HUDEP-2 (cell line): Measurements from ENCODE around the gene TTC13.

Source experiments
- DNase-seq, 76 experiments: peaks; one replicate each; lab custom pipeline; 2025; ENCODE audit not compliant: unreplicated experiment in 76 of 76; lab: John Stamatoyannopoulos, UW

The TTC13 gene

DNA sequence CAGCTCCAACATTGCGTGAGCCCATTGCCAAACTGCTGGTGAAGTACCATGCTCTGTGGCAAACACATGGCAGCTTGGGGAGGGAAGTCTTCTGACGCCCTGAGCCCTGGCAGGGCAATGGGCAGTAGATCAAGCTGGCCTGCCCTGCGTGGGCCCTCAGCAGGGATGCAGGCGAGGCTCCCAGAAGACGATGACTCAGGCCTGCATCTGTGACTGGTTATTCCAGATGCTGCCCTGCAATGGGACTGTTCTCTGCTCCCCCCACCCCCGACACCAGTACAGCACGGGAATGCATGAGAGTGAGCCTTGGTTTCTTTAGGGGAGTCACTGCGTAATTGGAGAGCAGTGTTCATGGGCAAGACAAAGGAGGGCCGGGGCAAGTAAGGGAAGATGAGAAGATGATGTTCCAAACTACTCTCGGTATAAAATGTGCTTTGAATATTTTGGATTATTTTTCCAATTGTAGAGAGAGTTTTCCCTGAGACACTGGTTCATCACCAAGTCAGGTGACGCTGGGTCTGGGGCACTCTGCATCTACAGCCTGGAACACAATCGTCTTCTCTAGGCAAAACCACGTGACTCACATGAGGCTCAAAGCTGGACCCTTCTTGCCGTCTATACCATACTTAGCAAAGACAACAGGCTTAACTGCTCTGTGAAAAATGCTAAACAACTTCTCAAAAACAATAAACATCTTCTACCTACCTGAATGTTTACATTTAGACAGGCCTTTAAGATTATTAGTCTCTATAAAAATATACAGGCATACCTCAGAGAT is 101.3 kb downstream of the TTC13 start:
- no peak for DNase-seq

- DNase-seq: no peak
Measured at GRCh38 chr1:230876660-230877059, 102.0 kb downstream of the TTC13 start.

- no peak for DNase-seq
Measured at GRCh38 chr1:230875370-230875769, 103.3 kb downstream of the TTC13 start.

DNA sequence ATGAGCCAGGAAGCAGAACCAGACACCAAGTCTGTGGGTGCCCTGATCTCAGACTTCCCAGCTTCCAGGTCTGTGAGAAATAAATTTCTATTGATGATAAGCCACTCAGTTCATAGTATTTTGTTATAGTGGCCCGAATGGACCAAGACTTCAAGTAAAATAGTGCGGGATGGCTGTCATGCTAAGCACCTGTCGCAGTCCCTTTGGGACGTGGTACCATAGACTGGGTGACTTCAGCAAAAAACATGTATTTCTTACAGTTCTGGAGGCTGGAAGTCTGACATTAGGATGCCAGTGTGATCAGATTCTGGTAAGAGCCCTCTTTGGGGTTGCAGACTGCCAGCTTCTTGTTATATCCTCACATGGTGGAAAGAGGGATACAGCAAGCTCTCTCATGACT is 107.7 kb downstream of the TTC13 start:
- DNase-seq: no peak

DNA sequence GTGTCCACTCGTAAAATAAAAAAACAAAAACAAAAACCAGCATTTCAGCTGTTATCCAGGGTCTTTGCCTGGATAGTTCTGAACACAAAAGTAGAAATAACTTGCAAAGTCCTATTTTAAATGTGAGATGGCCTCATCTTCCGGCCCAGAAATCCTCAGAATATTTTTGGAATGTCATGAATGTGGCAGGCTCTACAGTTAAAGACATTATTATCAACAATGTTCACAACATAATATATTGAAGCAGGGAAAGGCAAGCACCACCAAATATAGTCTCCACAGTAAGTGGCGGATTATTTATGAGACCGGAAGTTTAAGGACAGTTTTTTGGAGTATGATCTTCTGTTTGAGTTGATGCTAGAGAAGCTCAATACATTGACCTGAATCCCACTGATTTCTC is 109.2 kb downstream of the TTC13 start:
- DNase-seq: peak in 2 of 76 experiments; percentile 45 to 55

- peak in 22 of 76 experiments; percentile 26 to 78 (median 50) for DNase-seq
Measured at GRCh38 chr1:230868736-230869385, 109.8 kb downstream of the TTC13 start.

GRCh38 chr1:230867903-230868735 is 110.5 kb downstream of the TTC13 start, which contains the start of gene C1orf198:
TSS of gene C1orf198 (minus strand) at chr1:230868521. CDS start at chr1:230868512, 9 bp downstream.
- DNase-seq: peak in 56 of 76 experiments; percentile 8 to 80 (median 58)

GRCh38 chr1:230867101-230867902 is 111.4 kb downstream of the TTC13 start:
- DNase-seq: peak in 2 of 76 experiments; percentile 15 to 43

DNA sequence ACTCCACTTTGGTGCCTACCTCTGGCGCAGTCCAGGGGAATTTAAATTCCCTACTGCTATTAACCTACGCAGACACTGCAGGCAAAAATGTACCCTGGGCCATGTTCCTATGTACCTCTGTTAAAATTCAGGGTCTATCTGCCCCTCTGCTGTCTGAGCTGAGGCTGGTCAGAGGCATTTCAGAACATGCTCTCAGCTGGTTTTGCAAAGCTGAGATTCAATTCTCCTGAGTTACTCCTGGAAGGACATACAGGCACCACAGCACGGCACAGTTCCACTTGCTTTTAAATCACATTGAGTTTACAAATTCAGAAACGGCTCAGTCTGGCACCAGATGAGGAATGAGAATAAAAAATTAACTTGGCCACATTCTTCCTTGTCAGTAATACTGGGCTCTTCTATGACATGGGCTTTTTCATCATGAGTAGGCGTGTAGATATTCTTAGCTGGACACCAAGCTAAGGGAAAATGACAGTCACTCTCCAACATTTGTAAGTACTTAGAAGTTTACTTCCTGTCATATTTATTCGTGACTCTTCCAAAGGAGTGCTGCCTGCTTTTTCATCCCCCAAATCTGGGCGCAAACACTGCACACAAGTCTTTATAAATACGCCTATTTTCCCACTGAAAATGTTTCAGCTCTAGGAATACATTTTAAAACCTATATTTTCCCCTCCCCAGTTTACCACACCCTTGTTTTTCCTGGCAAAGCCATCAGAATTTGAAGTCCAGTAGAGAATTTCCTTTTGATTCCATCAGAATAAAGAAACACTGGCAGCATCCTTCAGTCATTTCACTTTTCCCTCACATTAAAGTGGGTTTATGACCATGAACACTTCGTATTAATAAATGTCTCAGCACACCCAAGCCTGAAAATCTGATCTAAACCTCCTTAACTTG is 112.2 kb downstream of the TTC13 start:
- peak in 1 of 76 experiments; percentile 9 for DNase-seq

GRCh38 chr1:230865062-230865817 is 113.4 kb downstream of the TTC13 start:
- DNase-seq: no peak

DNA sequence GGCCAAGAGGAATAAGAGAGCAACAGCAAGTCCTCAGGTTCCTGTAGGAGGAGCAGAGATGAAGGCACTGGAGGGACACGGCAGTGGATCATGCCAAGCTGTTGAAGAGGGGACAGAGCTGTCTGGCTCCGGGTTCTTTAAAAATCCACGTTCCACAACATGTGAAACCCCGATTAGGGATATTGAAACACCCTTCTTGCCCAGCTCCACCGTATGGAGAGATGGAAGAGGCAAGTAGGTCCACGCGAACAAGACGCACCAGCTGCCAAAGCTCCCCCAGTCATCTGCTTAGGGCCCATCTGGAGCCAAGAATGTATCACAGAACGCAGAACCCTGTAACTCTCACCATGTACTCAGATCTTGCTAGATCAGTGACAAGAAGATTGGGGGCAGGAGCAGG is 114.2 kb downstream of the TTC13 start:
- no peak for DNase-seq

- peak in 50 of 76 experiments; percentile 7 to 66 (median 29) for DNase-seq
Measured at GRCh38 chr1:230863449-230863848, 115.2 kb downstream of the TTC13 start.

- DNase-seq: no peak
Measured at GRCh38 chr1:230861970-230862595, 116.6 kb downstream of the TTC13 start.

DNA sequence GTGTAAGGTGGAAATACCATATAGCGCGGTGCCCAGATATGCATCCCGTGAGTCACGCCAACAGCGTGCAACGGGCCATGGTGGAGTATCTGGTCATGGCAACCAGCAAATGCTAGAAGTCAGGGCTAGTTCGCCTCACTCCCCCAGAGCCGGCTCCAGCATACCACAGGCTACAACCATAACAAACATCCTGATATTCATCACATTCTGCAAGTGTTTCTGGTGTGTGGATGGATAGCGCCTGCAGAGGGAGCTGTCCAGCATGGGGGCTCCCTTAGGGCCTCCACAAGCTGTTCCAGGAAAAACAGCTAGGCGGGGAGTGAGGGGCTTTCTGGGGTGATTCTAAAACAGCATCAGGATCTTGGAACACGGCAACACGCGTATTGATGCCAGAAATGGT is 117.2 kb downstream of the TTC13 start:
- no peak for DNase-seq

DNA sequence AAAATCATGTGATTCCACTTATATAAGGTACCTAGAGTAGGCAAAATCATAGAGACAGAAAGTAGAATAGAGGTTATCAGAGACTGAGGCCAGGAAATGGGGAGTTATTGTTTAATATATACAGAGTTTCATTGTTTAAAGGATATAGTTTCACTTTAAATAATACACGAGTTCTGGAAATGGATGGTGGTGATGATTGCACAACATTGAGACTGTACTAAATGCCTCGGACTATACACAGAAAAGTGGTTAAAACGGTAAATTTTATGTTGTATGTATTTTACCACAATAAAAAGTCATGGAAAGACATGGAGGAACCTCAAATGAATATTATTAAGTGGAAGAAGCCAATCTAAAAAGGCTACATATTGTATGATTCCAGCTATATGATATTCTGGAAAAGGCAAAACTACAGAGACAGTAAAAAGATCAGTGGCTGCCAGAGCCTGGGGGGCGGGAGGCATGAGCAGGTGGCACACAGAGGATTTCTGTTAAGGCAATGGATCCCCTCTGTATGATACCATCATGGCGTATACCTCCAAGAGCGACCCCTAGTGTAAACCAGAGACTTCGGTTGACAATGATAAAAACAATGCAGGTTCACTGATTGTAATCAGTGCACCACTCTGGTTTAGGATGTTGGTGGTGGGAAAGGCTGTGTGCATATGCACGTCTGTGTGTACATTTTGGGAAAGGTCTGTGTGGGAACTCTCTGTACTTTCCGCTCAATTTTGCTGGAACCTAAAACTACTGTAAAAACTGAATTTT is 117.9 kb downstream of the TTC13 start:
- DNase-seq: no peak

DNA sequence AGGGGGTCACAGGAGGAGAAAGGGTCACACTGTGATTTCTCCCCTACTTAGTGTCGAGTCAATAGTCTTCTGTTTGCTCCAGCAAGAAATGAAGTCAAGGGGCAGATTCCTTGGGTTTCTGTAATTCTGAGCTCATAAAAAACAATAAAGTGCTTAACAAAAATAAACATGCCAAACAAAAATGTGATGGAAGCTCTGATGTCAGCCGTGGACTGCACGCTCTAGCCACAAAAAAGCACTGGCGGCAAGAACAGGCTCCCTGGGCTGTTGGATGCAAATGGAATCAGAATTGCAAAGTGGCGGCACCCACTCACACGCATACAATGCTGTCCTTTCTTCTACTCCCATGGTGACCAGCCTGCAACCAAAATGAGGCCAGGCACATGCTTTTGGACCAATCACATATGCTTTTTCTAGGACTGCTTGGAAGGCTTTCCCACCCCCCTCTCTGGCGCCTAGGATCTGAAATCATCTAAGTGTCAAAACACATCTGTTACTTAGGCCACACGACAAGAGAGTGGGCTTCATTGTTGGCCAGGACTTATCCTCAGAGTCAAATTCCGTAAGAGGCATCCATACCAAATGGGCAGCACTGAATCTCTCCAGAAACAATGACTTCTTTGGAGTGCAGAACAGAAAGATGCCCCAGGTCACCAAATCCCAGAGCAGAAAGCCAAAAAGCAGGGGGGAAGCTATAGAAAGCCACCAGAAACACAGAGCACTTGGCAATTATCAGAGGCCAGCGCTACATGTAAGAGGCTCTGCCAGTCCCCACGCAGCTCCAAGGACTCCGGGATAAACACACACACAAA is 119.5 kb downstream of the TTC13 start:
- DNase-seq: no peak
